Activated CD8-positive, alpha-beta memory T cell treated with anti-CD3 and anti-CD28 coated beads, Interleukin-2, amount 50 U/mL, for 24 hours (primary cell): ENCODE results near the gene APOH.
"Not testable (repeated sequence)": the region's sequence is repeated elsewhere in the genome, so short reads cannot be mapped to it uniquely, and the experiment has no call there.

ENCODE experiments used
- DNase-seq: peaks from one replicate; pipeline ENCODE4 v3.0.0-alpha.2; 2020; ENCODE audit errors: extremely low read depth

Gene APOH

DNA sequence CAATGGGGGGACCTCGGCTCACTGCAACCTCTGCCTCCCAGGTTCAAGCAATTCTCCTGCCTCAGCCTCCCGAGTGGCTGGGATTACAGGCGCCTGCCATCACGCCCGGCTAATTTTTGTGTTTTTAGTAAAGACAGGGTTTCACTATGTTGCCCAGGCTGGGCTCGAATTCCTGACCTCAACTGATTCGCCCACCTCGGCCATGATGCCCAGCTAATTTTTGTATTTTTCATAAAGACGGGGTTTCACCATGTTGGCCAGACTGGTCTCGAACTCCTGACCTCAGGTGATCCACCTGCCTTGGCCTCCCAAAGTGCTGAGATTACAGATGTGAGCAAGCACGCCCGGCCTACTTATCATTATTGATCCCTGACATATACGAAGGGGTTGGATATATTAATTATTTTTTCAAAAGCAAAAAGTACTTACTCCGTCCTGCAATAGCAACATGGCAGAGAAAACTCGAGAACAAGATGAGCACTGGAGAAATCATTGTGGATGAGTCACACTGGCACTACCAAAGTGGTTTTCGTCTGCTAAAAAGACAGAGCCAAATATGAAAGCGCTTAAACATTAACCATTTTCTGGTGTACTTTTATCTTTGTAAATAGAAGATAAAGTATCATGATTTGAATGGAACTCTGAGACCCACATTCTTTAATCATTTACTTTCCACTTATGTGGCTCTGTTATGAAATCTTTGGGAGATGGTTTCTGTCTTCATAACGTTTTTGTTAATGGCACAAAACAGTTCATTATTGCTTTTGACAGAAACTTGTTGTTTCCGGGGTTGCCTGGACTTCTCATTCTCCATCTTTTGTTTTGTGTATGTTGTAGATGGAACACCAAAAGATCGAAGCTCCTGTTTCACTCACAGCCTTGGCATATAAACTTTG, at the start of gene APOH:
APOH (minus strand) TSS at position 529 of the 896 bp plus-strand sequence; CDS start at position 493, 36 bp downstream.
- DNase-seq = no peak

GRCh38 chr17:66277191-66277590, 48.0 kb upstream of the APOH start:
- no peak for DNase-seq

DNA sequence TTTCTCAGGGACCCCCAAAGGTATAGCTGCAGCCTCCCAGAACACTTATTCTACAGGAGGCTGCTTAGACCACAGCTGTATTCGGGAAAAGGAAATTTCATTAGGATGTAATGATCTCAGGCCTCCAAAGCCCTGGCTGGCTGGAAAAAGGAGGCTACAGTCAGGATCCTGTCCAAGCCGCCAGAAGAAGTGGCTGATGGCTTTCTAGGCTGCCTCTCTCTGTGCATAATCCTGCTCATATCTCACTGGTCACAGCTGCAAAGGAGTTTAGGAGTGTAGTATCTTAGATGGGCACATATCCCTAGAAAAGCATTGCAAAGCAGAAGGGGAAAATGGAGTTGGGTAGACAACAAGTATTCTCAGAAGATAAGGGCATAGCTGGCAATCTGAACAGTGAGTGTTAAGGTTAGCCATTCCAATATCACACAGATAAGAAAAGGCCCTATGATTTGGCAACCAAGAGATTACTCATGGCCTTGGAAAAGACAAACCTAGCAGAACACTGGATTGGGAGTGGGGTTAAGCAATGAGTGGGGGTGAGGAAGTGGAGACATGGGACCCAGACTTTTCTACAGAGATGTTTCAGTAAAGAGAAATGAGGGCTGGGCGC, 47.2 kb upstream of the APOH start:
- no peak for DNase-seq

GRCh38 chr17:66275651-66276050, 46.4 kb upstream of the APOH start:
- DNase-seq = no peak

GRCh38 chr17:66273586-66273848, 44.3 kb upstream of the APOH start:
- DNase-seq = no peak

- no peak for DNase-seq
These were observed 43.8 kb upstream of the APOH start for GRCh38 chr17:66272811-66273585.

DNA sequence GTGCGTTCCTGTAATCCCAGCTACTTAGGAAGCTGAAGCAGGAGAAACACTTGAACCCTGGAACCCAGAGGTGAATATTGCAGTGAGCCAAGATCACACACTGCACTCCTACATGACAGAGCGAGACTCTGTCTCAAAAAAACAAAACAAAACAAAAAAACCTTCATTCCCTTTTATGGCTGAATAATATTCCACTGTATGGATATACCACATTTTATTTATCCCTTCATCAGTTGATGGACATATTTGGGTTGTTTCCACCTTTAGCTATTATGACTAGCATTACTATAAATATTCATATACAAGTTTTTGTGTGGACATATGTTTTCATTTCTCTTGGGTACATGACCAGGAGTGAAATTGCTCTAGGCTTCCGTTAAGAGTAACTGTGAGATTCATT, 42.3 kb upstream of the APOH start:
- DNase-seq = no peak

DNA sequence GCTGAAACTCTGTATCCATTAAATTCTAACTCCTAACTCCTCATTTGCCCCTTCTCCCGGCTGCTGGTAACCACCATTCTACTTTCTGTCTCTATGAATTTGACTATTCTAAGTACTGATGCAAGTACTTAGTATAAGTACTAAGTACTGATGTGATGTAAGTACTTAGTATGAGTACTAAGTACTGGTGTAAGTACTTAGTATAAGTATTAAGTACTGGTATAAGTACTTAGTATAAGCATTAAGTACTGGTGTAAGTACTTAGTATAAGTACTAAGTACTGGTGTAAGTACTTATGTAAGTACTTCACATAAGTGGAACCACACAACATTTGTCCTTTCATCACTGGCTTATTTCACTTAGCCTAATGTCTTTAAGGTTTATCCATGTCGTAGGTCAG, 40.9 kb upstream of the APOH start:
- DNase-seq = no peak

DNA sequence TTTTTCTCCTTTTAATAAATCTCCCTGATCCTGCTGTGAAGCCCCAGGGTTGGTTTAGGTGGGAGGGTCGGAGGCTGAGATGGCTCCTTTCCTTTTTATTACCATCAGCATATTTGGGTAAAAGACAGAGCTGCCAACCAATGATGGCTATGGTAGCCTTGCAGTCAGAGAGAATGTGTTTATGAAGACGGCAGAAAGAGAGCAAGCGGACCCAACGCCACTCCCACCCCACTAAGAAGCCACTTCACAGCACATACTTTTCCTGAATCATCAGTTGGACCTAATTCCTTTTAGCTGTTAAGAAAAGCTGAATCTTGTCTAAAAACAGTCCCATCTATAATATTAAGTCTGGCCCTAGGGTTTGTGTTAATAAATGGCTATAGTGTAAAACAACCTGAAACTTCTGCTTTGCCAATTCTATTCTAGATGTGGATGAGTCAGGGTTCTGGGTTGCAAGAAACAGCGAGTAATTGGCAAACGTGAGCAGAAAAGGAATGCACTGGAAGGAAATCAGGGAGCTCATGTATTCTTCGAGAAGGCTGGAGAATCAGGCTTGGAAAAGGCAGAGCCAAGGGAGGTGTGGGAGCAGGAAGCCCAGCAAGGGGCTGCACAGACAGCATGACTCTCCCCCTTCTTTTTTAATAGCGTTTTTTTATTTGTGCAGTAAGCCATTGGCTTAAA, 39.2 kb upstream of the APOH start:
- no peak for DNase-seq

- no peak for DNase-seq
These were observed 35.5 kb upstream of the APOH start for GRCh38 chr17:66264696-66265095.

GRCh38 chr17:66262767-66263166, 33.6 kb upstream of the APOH start:
- DNase-seq = no peak

GRCh38 chr17:66260688-66261087, 31.5 kb upstream of the APOH start:
- DNase-seq = no peak

DNA sequence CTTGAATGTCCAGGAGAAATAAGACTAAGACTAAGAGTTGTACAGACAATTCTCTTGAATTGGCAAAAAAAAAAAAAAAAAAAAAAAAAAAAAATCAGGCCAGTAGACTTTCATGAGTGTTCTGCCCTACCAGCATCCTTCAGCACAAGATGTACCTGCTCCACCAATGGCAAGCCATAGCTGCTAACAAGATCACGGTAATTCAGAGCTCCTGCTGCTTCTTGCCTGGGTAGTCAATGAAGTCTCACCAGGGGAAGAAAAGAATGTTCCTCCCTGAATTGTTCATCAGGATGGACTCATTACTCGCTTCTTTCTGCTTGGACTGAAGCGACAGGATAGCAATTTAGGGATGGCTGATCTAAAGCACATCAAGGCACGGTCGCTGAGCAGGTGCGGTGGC, 31.1 kb upstream of the APOH start:
- DNase-seq = no peak

DNA sequence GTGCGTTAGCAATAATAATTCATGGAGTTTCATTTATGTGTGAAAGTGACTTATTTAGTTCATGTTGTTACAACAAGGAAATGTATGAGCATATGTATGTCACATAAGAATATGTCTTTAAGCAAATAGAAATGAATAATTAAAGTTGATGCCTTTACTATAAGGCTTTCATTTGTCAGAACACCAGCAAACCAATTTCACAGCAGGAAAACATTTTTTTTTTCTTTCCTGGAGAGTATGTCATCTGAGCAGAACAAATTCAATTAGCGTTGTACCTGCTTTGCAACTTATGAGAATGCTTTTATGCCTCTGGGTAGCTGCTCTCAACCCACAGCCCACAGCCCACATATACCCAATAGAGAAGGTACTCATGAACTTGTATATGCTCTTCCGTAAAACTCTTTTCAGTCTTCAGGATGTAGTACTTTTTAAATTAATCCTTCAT, 26.3 kb upstream of the APOH start:
- DNase-seq = no peak

DNA sequence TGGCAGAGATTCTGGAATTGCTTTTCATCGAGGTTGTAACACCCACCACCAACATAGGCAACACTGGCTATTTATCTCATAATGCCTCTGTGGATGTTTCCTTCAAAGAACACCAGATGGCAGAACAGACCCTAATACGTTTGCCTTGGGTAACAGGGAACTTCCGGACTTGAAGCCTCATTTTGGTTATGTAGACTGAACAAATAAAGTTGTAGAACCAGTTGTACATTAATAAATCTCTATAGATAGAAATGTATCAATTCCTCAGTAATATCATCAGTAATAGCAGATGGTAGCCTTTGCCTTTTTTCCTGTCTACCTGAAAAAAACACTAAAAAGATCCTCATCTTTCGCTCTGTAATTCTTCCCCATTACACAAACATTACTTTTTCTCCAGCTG, 25.9 kb upstream of the APOH start:
- no peak for DNase-seq

DNA sequence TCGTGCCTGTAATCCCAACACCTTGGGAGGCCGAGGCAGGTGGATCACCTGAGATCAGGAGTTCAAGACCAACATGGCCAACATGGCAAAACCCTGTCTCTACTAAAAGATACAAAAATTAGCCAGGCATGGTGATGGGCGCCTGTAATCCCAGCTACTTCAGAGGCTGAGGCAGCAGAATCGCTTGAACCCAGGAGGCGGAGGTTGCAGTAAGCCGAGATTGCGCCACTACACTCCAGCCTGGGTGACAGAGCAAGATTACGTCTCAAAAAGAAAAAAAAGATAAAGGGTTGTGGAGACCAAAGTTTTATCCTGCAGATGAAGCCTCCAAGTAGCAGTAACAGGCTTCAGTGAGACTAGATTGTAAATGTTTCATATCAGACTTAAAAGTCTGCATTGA, 24.2 kb upstream of the APOH start:
- not testable (repeated sequence) for DNase-seq

DNA sequence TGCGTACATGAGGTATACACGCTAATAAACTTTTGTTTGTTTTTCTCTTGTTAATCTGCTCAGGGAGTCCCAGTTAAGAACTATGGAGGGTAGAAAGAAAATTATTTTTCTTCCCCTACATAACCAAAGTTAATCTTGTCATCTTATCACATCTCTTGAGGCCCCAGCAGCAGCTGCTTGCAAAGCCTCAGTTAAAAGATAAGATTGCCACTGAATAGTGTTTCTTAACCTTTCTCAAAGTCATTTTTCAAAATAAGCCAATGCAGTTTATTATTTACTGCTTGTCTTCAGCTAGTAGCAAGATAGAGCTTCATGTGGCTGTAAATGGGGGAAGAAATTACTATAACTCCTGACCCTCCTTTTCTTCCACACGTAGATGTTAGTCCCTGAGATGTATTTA, 21.5 kb upstream of the APOH start:
- no peak for DNase-seq

DNA sequence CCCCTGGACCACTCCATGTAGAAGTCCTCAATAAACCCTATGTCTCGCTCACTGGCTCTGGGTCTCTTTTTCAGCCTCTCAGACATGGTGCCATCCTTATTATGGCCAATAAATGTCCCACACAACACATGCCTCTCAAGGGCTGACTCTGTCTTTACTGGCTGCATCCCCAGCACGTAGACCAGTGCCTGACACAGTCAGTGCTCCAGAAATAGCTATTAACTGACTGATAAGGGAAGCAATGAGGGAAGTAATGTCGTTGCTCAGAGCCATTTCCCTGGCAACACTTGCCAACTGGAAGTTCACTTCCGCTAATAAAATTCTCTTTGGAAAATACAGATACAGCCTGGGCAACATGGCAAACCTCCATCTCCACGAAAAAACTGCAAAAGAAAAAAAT, 19.1 kb upstream of the APOH start:
- no peak for DNase-seq

GRCh38 chr17:66241839-66242238, 12.6 kb upstream of the APOH start:
- no peak for DNase-seq

DNA sequence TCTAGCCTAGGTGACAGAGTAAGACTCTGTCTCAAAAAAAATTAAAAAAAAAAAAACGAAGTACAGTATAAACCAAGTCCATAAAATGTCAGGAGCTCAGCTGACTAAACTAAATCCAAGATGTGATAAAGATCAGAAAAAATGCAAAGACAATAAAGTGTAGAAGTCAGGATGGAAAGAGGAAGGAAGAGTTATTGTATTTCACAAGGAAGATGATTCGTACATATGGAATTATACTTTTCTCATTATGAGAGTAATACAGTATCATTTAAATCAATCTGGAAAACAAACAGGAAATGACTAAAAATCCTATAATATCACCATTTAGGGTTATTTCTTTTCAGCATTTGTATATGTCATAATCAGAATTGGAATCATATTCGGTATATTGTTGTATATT, 11.4 kb upstream of the APOH start:
- no peak for DNase-seq

DNA sequence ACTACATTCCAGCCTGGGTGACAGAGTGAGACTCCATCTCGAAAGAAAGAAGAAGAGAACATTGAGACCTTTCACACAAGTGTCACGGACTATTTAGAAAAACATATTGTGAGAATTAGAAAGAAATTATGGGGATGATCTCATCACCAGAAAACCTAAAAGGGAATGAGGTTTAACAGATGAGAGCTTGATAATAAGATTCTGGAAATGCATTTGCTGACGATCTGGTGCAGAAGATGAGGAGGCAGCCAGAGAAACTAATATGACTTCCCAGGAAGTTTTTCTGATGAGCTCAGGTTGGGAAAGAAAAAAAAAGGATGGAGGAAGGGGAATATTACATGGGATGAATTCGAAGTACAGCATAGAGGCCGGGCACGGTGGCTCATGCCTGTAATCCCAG, 10.8 kb upstream of the APOH start:
- no peak for DNase-seq

- DNase-seq = no peak
These were observed 6.3 kb upstream of the APOH start for GRCh38 chr17:66235377-66235994.
